GM18507 (cell line): Measurements from ENCODE around the gene UPK1B.
"Not testable (repeated sequence)": the region's sequence is repeated elsewhere in the genome, so short reads cannot be mapped to it uniquely, and the experiment has no call there.

Experiments used
- DNase-seq: peaks from one replicate; pipeline ENCODE4 v3.0.0; 2011; ENCODE audit warnings: low read depth; ENCODE audit not compliant: insufficient read length; ENCODE audit errors: extremely low spot score
- FAIRE-seq: peaks from 2 replicates; lab custom pipeline; 2011; peaks lifted over from hg19 to GRCh38; lab: Jason Lieb, UNC

Gene UPK1B

GRCh38 chr3:119173325-119173724, at the start of gene UPK1B:
Gene UPK1B (plus strand): TSS chr3:119173598. CDS start chr3:119186742, 13,144 bp downstream.
- no peak for FAIRE-seq

GRCh38 chr3:119125342-119125741, 48.1 kb upstream of the UPK1B start:
- FAIRE-seq (no peak), DNase-seq (no peak)

More at GRCh38 chr3:119173325-119173724, at the start of gene UPK1B:
- no peak for DNase-seq

GRCh38 chr3:119125742-119126504, 47.5 kb upstream of the UPK1B start:
- DNase-seq (no peak), FAIRE-seq (no peak)

GRCh38 chr3:119130291-119130690, 43.1 kb upstream of the UPK1B start:
- not testable (repeated sequence) for FAIRE-seq, DNase-seq

- not testable (repeated sequence) for DNase-seq, FAIRE-seq
Observed at GRCh38 chr3:119132291-119132690, 41.1 kb upstream of the UPK1B start.

- FAIRE-seq, DNase-seq: not testable (repeated sequence)
Observed at GRCh38 chr3:119139360-119139759, 34.0 kb upstream of the UPK1B start.

- FAIRE-seq (no peak), DNase-seq (no peak)
Observed at GRCh38 chr3:119140466-119140865, 32.9 kb upstream of the UPK1B start.

GRCh38 chr3:119145128-119145499, 28.3 kb upstream of the UPK1B start:
- FAIRE-seq: peak; percentile 24
- DNase-seq: no peak

GRCh38 chr3:119145500-119146167, 27.8 kb upstream of the UPK1B start, which contains the start of gene TEX55:
Gene TEX55 (plus strand): TSS chr3:119146165. CDS start chr3:119146190, 25 bp downstream.
- FAIRE-seq (peak; percentile 85), DNase-seq (peak; percentile 35)

GRCh38 chr3:119146578-119147375, 26.6 kb upstream of the UPK1B start:
- DNase-seq (no peak), FAIRE-seq (no peak)

- no peak for DNase-seq
Observed at GRCh38 chr3:119147494-119147893, 25.9 kb upstream of the UPK1B start.

GRCh38 chr3:119148493-119149180, 24.8 kb upstream of the UPK1B start:
- peak; percentile 9 for FAIRE-seq
- no peak for DNase-seq

More at GRCh38 chr3:119147494-119147893, 25.9 kb upstream of the UPK1B start:
- no peak for FAIRE-seq

- FAIRE-seq (no peak), DNase-seq (no peak)
Observed at GRCh38 chr3:119149484-119149883, 23.9 kb upstream of the UPK1B start.

GRCh38 chr3:119156868-119157267, 16.5 kb upstream of the UPK1B start:
- no peak for DNase-seq
- no peak for FAIRE-seq

GRCh38 chr3:119157971-119158370, 15.4 kb upstream of the UPK1B start:
- FAIRE-seq (no peak), DNase-seq (no peak)

- no peak for DNase-seq
- no peak for FAIRE-seq
Observed at GRCh38 chr3:119160361-119160760, 13.0 kb upstream of the UPK1B start.

GRCh38 chr3:119160815-119161214, 12.6 kb upstream of the UPK1B start:
- FAIRE-seq (no peak), DNase-seq (no peak)

GRCh38 chr3:119161240-119161639, 12.2 kb upstream of the UPK1B start:
- no peak for DNase-seq
- no peak for FAIRE-seq

- not testable (repeated sequence) for FAIRE-seq, DNase-seq
Observed at GRCh38 chr3:119164745-119165144, 8.7 kb upstream of the UPK1B start.
